ENCODE measurements around the gene MSI2.

Gene MSI2

GRCh38 chr17:57515662-57516211 is 259.4 kb downstream of the MSI2 start:
- DNase-seq, result no peak

GRCh38 chr17:57516290-57517230 is 260.2 kb downstream of the MSI2 start:
- no peak for DNase-seq

- DNase-seq, result no peak
Measured at GRCh38 chr17:57517273-57517631, 260.9 kb downstream of the MSI2 start.

- no peak for DNase-seq
Measured at GRCh38 chr17:57517632-57518456, 261.5 kb downstream of the MSI2 start.

- DNase-seq, result peak in 1 of 2 experiments; percentile 48
Measured at GRCh38 chr17:57518587-57519581, 262.6 kb downstream of the MSI2 start.

DNA sequence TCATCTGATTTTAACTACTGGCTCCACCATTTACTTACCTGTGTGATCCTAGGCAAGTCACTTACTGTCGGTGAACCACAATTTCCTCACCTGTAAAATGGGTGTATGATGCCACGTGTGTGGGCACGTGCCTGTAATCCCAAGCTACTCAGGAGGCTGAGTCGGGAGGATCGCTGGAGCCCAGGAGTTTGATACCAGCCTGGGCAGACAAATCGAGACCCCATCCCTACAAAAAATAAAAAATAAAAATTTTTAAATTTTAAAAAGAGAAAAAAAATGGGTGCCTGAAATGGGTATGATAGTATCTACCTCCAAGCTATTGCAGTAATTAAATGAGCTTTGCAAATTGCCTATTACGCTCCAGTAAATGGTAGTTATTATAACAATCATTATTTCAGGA is 263.5 kb downstream of the MSI2 start:
- DNase-seq, result no peak

DNA sequence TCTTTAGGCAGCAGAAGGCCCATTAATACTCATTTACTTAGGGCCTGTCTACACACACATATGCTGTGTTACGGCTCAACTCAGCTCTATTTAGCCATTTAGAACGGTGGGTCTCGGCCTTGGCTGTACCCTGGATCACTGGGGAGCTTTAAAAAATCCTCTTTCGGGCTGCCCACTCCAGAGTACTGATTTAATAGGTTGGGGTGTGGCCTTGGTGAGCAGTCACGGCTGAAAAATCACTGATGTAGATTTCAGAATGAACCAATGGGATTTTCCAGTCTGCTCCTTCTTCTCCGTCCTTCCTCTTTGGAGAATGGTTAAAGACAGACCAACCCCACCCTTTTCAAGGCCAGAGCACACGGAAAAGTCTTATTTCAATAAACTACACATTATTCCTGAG is 265.3 kb downstream of the MSI2 start:
- no peak for DNase-seq

GRCh38 chr17:57522042-57523005 is 266.0 kb downstream of the MSI2 start:
- DNase-seq, result no peak

DNA sequence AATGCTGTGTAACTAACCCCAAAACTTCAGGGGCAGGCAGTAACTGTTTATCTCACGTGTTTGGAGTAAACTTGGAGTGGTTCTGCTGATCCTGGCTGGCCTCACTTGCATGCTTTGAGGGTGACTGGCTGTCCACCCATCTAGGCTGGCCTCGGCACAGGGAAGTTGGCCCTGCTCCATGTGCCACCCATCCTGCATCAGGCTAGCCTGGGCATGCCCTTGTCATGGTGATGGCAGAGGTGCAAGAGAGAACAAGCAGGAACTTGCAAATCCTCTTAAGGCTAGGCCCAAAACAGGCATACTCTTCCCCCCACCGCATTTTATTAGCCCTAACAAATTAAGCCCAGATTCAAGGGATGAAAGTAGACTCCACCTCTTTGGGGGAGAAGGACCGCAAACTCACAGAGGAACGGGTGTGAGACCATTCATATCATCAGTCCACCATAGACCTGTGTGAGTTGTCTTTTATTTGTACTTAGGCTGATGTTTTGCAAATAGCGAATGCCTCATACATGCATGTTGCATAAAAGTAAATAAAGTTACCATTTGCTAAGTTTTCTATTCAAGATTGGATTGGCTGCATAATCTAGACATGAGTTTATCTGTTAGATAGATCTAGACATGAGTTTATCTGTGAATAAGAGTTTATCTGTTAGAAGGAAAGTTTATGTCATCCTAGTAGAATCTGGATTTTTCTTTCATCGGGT is 267.8 kb downstream of the MSI2 start:
- peak in 1 of 2 experiments; percentile 56 for DNase-seq

GRCh38 chr17:57524839-57525568 is 268.7 kb downstream of the MSI2 start:
- no peak for DNase-seq

DNA sequence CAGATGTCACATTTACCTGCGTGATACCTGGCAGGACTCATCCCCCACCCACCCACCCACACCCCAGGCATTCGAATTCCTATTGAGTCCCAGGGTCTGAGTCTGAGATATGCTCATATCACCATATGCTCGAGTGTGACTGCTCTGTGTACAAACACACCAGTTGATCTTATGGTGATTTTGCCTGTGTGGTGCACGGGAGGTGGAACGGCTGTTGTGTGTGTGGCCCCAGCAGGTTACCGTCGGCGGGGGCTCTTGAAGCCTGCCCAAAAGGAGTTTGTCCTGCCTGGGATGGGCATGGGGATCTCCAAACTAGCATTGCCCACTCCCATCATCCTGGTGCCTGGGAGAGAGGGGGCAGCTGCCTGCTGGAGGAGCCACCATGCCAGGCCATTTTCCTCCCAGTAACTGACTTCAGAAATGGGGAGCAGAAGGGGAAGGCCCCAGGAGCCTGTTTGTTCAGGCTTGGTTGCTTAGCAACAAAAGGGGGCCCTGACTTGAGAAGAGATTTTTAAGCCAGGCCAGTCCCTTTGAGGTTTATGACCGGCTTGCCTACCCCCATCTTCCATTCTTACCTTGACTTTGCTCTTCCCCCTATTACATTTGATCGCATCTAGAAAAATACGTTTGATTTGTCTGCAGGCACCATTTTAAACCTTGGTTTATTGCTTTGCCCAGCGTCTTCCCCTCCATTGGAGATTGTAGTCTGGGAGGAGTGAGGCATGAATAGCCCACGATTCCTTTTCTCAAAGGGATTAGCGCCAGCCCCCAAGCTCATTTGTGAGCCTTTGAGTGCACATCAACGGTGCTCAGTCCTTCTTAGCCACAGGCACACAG is 271.1 kb downstream of the MSI2 start:
- no peak for DNase-seq

DNA sequence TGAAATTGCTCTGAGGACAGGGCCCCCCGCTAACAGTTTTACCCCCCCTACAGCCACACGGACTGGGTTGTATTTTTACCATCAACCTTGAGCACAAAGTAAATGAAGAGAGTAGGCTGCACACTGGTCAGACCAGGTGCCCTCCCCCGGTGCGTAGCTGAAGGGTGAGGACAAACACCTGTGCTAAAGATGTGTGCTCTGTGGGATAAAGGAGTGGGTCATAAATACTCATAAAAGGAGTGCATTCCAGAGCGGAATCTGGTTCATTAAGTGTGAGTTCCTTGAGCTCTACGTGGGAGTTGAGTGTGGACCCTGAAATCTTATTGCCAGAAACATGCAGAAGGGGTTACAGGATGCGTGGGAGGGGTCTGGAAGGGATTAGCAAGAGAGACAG is 271.7 kb downstream of the MSI2 start:
- no peak for DNase-seq

DNA sequence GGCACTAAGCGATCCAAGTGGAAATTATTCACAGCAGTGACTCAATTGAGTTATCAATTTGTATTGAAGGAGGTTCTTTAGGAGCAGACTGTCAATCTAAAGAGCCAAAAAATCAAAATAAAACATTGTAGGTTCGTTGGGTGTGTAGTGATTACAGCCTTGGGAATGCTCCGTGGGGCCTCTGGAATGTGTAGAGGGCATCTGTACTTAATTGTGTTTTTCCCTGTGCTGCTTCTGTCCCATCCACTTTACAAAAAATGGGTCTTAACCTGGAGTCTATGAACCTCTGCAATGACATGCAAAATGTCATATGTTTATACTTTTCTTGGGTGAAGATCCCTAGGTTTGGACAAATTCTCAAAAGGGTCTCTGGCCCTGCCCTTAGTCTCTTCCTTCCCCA is 273.7 kb downstream of the MSI2 start:
- DNase-seq, result no peak

GRCh38 chr17:57530508-57530907 is 274.2 kb downstream of the MSI2 start:
- DNase-seq, result peak in 1 of 2 experiments; percentile 65

GRCh38 chr17:57531078-57531477 is 274.8 kb downstream of the MSI2 start:
- no peak for DNase-seq

DNA sequence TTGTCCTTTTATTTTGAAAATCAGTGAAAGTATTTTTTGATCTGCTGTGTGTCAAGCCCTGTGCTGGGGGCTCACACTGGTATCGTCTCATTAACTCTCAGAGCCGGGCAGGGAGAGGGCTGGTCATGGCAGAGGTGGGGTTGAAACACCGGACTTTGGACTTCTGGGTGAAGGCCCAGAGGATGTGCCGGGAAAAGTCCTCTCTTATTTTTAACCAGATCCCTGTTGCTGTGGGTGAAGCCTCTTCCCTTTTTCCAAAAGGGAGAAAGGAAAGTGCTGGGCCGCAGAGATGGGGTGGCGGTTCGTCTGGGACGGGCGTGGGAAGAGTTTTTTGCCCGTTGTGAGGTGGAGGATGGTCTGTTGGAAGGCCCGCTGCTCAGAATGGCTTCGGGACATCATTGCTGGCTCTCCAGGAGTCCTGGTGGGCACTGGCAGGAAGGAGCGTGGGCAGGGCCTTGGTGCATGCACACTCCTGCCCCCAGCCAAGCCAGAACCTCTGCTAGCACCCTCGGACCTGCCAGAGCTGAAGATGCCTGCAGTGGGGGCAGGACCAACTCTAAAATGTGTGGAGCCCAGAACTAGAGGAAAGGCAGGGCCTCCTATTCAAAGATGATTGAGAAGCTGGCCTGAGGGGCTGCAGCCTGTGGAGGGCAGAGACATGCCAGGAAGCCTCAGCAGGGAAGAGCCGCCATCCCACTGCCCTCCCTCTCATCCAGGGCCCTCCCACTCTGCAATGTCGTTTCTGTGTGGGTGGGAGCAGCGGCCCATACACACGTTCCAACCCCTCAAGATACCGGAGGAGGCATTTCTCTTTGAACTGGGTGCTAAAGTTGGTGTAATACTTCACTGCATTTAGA is 275.6 kb downstream of the MSI2 start:
- no peak for DNase-seq

- DNase-seq, result no peak
Measured at GRCh38 chr17:57532556-57532955, 276.2 kb downstream of the MSI2 start.

GRCh38 chr17:57532966-57533365 is 276.6 kb downstream of the MSI2 start:
- DNase-seq, result no peak

Measured in NCI-H2081 (cell line).